ENCODE results near the gene DNAH5. TPM values are rescaled to one million over a fixed set of nuclear protein-coding genes. Genes with fewer than 3 reads are reported as not detected.

Gene DNAH5
- total RNA-seq, 1 experiment from 2014 or later = 9.7 TPM

- Histone ChIP-seq H4K20me1 (ENCODE audit: insufficient read depth) (no peaks in the 10 kb centered on the region), H3K27ac (no peak overlapping the region), H3K4me3 (no peak overlapping the region), H3F3A (ENCODE audit: insufficient read depth, low read depth) (no peaks in the 10 kb centered on the region), H3K27me3 (ENCODE audit: insufficient read depth, low read depth) (no peaks in the 10 kb centered on the region), H3K4me2 (no peak overlapping the region), H3K36me3 (ENCODE audit: low read depth) (no peaks in the 10 kb centered on the region), H3K4me1 (replicated peaks; ENCODE audit: insufficient read depth) (no peaks in the 10 kb centered on the region), H2AFZ (no peak overlapping the region), H3K9me2 (ENCODE audit: insufficient read depth) (no peaks in the 10 kb centered on the region), H3K9me3 (ENCODE audit: insufficient read depth, low read depth) (no peaks in the 10 kb centered on the region), H3K79me2 (ENCODE audit: low read depth) (no peaks in the 10 kb centered on the region)
- BruUV-seq (replicated peaks) = no TSS peak
- ChIA-PET CTCF (no interaction called here), POLR2A (ENCODE audit: unreplicated experiment) (no interaction called here)
- DNase-seq = no peak
- intact Hi-C loops (cut with micrococcal nuclease; ENCODE audit: unreplicated experiment) = no loop called here
- TF ChIP-seq, protein P1, sequence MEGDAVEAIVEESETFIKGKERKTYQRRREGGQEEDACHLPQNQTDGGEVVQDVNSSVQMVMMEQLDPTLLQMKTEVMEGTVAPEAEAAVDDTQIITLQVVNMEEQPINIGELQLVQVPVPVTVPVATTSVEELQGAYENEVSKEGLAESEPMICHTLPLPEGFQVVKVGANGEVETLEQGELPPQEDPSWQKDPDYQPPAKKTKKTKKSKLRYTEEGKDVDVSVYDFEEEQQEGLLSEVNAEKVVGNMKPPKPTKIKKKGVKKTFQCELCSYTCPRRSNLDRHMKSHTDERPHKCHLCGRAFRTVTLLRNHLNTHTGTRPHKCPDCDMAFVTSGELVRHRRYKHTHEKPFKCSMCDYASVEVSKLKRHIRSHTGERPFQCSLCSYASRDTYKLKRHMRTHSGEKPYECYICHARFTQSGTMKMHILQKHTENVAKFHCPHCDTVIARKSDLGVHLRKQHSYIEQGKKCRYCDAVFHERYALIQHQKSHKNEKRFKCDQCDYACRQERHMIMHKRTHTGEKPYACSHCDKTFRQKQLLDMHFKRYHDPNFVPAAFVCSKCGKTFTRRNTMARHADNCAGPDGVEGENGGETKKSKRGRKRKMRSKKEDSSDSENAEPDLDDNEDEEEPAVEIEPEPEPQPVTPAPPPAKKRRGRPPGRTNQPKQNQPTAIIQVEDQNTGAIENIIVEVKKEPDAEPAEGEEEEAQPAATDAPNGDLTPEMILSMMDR (conservative IDR thresholded peaks at IDR 0.05) = no peak
- no peak for TF ChIP-seq EZH2 (IDR thresholded peaks at IDR 0.05; ENCODE audit: low read depth)
These were observed 45.9 kb downstream of the DNAH5 start for GRCh38 chr5:13898569-13898968.

- H3K4me1 ChIP-seq (replicated peaks; ENCODE audit: insufficient read depth) = no peaks in the 10 kb centered on the region
- ChIA-PET POLR2A (ENCODE audit: unreplicated experiment) (no interaction called here), CTCF (no interaction called here)
- H3K27me3 ChIP-seq (ENCODE audit: insufficient read depth, low read depth) = no peaks in the 10 kb centered on the region
- H3K9me3 ChIP-seq (ENCODE audit: insufficient read depth, low read depth) = peaks cover 5% of the 10 kb centered on the region; the same call in 1 of the 2 replicates
- H2AFZ ChIP-seq = no peak overlapping the region
- BruUV-seq (replicated peaks) = no TSS peak
- no peak for TF ChIP-seq EZH2 (IDR thresholded peaks at IDR 0.05; ENCODE audit: low read depth)
- TF ChIP-seq, protein P1 (conservative IDR thresholded peaks at IDR 0.05) = no peak; the same call in 1 of the 2 replicates
- no peaks in the 10 kb centered on the region for H4K20me1 ChIP-seq (ENCODE audit: insufficient read depth)
- H3K79me2 ChIP-seq (ENCODE audit: low read depth) = no peaks in the 10 kb centered on the region
- H3K4me3 ChIP-seq = no peak overlapping the region
- no peaks in the 10 kb centered on the region for H3K36me3 ChIP-seq (ENCODE audit: low read depth)
- H3F3A ChIP-seq (ENCODE audit: insufficient read depth, low read depth) = no peaks in the 10 kb centered on the region
- no peak for DNase-seq
- no peaks in the 10 kb centered on the region for H3K9me2 ChIP-seq (ENCODE audit: insufficient read depth)
- no peak overlapping the region for H3K27ac ChIP-seq
- intact Hi-C loops (cut with micrococcal nuclease; ENCODE audit: unreplicated experiment) = no loop called here
- H3K4me2 ChIP-seq = no peak overlapping the region
These were observed 66.1 kb downstream of the DNAH5 start for GRCh38 chr5:13878357-13878756.

DNA sequence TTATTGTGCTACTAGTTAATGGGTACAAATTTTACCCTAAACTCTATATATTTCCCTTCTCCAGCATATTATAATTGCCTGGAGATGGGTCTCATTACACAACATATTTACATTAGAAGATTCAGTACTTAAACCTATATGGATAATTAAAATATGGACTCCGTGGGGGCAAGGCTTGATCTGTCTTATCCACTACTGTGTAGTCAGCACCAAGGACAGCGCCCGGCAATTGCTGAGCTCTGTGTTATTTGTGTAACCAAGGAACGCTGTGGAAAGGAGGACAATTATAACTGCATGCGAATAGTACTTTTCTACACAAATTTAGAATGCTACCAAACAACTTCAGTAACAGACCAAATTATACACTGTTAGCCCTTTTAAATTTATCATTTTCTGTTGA lies 77.7 kb downstream of the DNAH5 start:
- Histone ChIP-seq H2AFZ (no peak overlapping the region), H3K36me3 (ENCODE audit: low read depth) (no peaks in the 10 kb centered on the region), H3K9me2 (ENCODE audit: insufficient read depth) (no peaks in the 10 kb centered on the region), H3K4me3 (no peak overlapping the region), H3K27me3 (ENCODE audit: insufficient read depth, low read depth) (no peaks in the 10 kb centered on the region), H3K4me2 (no peak overlapping the region), H4K20me1 (ENCODE audit: insufficient read depth) (no peaks in the 10 kb centered on the region; the same call in 1 of the 2 replicates), H3F3A (ENCODE audit: insufficient read depth, low read depth) (no peaks in the 10 kb centered on the region), H3K4me1 (replicated peaks; ENCODE audit: insufficient read depth) (no peaks in the 10 kb centered on the region), H3K79me2 (ENCODE audit: low read depth) (no peaks in the 10 kb centered on the region), H3K9me3 (ENCODE audit: insufficient read depth, low read depth) (no peaks in the 10 kb centered on the region), H3K27ac (no peak overlapping the region)
- intact Hi-C loops (cut with micrococcal nuclease; ENCODE audit: unreplicated experiment) = no loop called here
- DNase-seq = peak in 1 of 2 experiments; percentile 49
- no peak for TF ChIP-seq EZH2 (IDR thresholded peaks at IDR 0.05; ENCODE audit: low read depth)
- TF ChIP-seq, protein P1 (conservative IDR thresholded peaks at IDR 0.05) = no peak
- ChIA-PET POLR2A (ENCODE audit: unreplicated experiment) (interaction anchor here (0.5 to 0.9 kb wide), 2 partner anchors 9 to 205 kb away, joined by 3 to 9 read pairs; no protein-coding TSS in a partner anchor), CTCF (no interaction called here)
- BruUV-seq (replicated peaks) = no TSS peak

All from PC-9 (cell line).